Spleen (tissue), 7 donors: ENCODE measurements around the gene WNT2B.

Experiments used
- CTCF ChIP-seq, 11 experiments: fragments of 200-600 bp in 7 of 11; fragments of 450-650 bp in 4 of 11; sonication (generic) in 4 of 11; IDR thresholded peaks in 8 of 11; conservative IDR thresholded peaks in 3 of 11; 1 replicate in 7 of 11; 2 replicates in 4 of 11; pipeline versions ENCODE4 v1.4.0 to v1.8.0; 2016 to 2021; ENCODE audit warnings: antibody characterized with exemption in 11 of 11, inconsistent platforms in 4 of 11, mild to moderate bottlenecking in 1 of 11
- POLR2A ChIP-seq, 3 donors: fragments of 450-650 bp; IDR thresholded peaks; one replicate each; pipeline ENCODE4 v1.5.1; 2017; ENCODE audit warnings: antibody characterized with exemption in 3 of 3, mild to moderate bottlenecking in 1 of 3
- donor health status: DM: no; HTN: no; CAD: no; lungs with moderate emphysema.
- donor health status: DM: no; HTN: no; CAD: no.
- donor health status: DM: no; HTN: no; CAD: no.

DNA sequence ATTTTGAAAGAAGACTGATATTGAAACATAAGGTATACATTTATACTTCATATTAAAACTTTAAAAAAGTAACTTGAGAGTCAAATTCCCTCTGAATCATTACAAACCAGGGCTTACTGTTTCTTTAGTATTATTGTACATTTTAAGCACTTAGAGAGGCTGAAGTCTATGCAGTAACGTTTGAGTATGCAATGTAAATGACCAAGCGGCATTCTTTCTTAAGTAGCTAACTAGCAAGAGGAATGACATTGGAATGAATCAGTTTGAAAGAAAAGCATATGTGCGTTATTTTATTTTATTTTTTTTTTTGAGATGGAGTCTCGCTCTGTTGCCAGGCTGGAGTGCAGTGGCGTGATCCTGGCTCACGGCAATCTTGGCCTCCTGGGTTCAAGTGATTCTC lies 24.3 kb downstream of the WNT2B start:
- no peak for TF ChIP-seq CTCF (IDR thresholded peaks at IDR 0.05 in 8 of 11, conservative IDR thresholded peaks at IDR 0.05 in 3 of 11)
- no peak for TF ChIP-seq POLR2A (IDR thresholded peaks at IDR 0.05)
